Pancreas (tissue), 10 donors: ENCODE measurements around the gene C14orf180. TPM values are rescaled to one million over a fixed set of nuclear protein-coding genes. Genes with fewer than 3 reads are reported as not detected.

Experiments
- ATAC-seq, 4 donors: fragments of 200-7000 bp; cut with Tn5 transposase; one replicate each; pipeline versions ENCODE4 v1.8.0 to v1.9.1; 2020; ENCODE audit warnings: mild to moderate bottlenecking in 4 of 4, moderate library complexity in 4 of 4
- DNase-seq, 6 donors: peaks; one replicate each; pipeline ENCODE4 v3.0.0-alpha.2; 2020
- FAIRE-seq: peaks from 2 replicates; lab custom pipeline; 2012; peaks lifted over from hg19 to GRCh38; lab: Jason Lieb, UNC
- H3K27ac ChIP-seq, 4 donors: fragments of 200-600 bp; sonication (generic); 1 replicate in 3 of 4; 2 replicates in 1 of 4; pipeline versions ENCODE4 v1.5.0 to v1.8.0; 2020
- H3K27me3 ChIP-seq, 4 donors: fragments of 200-600 bp; one replicate each; pipeline ENCODE4 v1.8.0; 2021
- H3K36me3 ChIP-seq, 3 donors: fragments of 200-600 bp; sonication (generic) in 1 of 3; one replicate each; pipeline versions ENCODE4 v1.5.0 to v1.8.0; 2020 to 2021
- H3K4me1 ChIP-seq, 3 donors: fragments of 200-600 bp; one replicate each; pipeline ENCODE4 v1.8.0; 2021
- H3K4me3 ChIP-seq, 4 donors: fragments of 200-600 bp; sonication (generic) in 2 of 4; one replicate each; pipeline versions ENCODE4 v1.5.0 to v1.8.0; 2020 to 2021
- H3K9me3 ChIP-seq, 4 donors: fragments of 200-600 bp; one replicate each; pipeline ENCODE4 v1.8.0; 2021
- WGBS, 2 donors: extraction: QIAGEN DNeasy Blood & Tissue Kit; methylation state at CpG; one replicate each; pipeline ENCODE4 v1.1.7; 2013; 5-methylcytosine and 5-hydroxymethylcytosine counted together
- intact Hi-C, 3 donors: fragments of 100-400 bp; cut with DNase I; formaldehyde crosslinking; loops; one replicate each; pipeline versions ENCODE4 v1.11.1 to v1.14.2; 2022
- polyA plus RNA-seq, 2 donors: library from polyadenylated mRNA; stranded (reverse); fragments of 200-250 nt; gene quantifications; one replicate each; pipeline ENCODE4 v1.2.3, GENCODE V29; 2013
- total RNA-seq, 6 donors: library from RNA; stranded (reverse); fragmentation: NEBNext Ultra II Directional in 4 of 6; extraction: Animal tissue kit (Norgen Biotek cat#: 25700) in 4 of 6; gene quantifications; one replicate each; pipeline versions ENCODE4 v1.2.1 to v1.2.4, GENCODE V29; 2021 to 2023
- TF ChIP-seq, protein P1 (sequence below), 4 donors: fragments of 200-600 bp; sonication (generic) in 3 of 4; IDR thresholded peaks; one replicate each; pipeline versions ENCODE4 v1.5.0 to v1.8.0; 2021; ENCODE audit warnings: antibody characterized with exemption in 4 of 4
- donor health status: healthy with polysubstance abuse.
- donor health status: DM: no; HTN: no; CAD: no; lungs with moderate emphysema.
- donor health status: DM: no; HTN: no; CAD: no.
- donor health status: control.
- donor health status: control.
- donor health status: Bipolar disorder and iron deficiency.
- donor health status: DM: yes; HTN: yes; CAD: no.
- donor health status: DM: no; HTN: no; CAD: no.
- donor health status: DM: no; HTN: no; CAD: no.
- donor health status: DM: yes; HTN: yes; CAD: no.

C14orf180 gene
- total and polyA plus RNA-seq, 8 donors, result 0.09 to 1.1 (median 0.34) TPM; not detected in 2

DNA sequence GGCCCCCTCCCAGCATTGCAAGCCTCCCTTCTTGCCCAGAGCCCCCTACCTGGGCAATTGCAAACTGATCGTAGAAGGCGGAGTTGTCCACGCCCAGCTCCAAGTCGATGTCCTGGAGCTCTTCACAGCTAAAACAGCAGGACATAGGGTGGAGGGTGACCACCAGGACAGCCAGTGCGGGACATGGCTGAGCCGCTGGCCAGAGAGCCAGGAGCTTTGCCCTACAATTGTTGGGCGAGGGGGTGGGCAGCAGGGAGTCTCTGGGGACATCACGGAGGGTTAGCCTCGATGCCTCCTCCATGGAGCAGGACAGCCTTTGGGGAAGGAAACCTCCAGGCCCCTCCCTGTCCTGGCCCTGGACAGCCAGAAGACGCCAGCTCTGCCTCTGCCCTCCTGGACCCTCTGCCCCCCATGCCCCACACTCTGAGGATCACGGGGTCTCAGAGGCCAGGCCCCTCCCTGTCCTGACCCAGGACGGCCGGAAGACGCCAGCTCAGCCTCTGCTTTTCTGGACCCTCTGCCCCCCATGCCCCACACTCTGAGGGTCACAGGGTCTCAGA lies 15.6 kb downstream of the C14orf180 start:
- intact Hi-C loops, result no loop called here
- FAIRE-seq (no peak), ATAC-seq (no peak), DNase-seq (peak in 2 of 6 donors; percentile 30 to 52)
- TF ChIP-seq, protein P1, sequence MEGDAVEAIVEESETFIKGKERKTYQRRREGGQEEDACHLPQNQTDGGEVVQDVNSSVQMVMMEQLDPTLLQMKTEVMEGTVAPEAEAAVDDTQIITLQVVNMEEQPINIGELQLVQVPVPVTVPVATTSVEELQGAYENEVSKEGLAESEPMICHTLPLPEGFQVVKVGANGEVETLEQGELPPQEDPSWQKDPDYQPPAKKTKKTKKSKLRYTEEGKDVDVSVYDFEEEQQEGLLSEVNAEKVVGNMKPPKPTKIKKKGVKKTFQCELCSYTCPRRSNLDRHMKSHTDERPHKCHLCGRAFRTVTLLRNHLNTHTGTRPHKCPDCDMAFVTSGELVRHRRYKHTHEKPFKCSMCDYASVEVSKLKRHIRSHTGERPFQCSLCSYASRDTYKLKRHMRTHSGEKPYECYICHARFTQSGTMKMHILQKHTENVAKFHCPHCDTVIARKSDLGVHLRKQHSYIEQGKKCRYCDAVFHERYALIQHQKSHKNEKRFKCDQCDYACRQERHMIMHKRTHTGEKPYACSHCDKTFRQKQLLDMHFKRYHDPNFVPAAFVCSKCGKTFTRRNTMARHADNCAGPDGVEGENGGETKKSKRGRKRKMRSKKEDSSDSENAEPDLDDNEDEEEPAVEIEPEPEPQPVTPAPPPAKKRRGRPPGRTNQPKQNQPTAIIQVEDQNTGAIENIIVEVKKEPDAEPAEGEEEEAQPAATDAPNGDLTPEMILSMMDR (IDR thresholded peaks at IDR 0.05), result no peak
- WGBS, 2 donors, result 66 to 73% methylated on average over 14 of the region's 14 CpGs
- H3K9me3 ChIP-seq, result no peaks in the 10 kb centered on the region
- no peak overlapping the region for H3K4me3 ChIP-seq
- H3K27ac ChIP-seq, result no peak overlapping the region
- no peaks in the 10 kb centered on the region for H3K36me3 ChIP-seq
- no peaks in the 10 kb centered on the region for H3K27me3 ChIP-seq
- no peaks in the 10 kb centered on the region for H3K4me1 ChIP-seq

DNA sequence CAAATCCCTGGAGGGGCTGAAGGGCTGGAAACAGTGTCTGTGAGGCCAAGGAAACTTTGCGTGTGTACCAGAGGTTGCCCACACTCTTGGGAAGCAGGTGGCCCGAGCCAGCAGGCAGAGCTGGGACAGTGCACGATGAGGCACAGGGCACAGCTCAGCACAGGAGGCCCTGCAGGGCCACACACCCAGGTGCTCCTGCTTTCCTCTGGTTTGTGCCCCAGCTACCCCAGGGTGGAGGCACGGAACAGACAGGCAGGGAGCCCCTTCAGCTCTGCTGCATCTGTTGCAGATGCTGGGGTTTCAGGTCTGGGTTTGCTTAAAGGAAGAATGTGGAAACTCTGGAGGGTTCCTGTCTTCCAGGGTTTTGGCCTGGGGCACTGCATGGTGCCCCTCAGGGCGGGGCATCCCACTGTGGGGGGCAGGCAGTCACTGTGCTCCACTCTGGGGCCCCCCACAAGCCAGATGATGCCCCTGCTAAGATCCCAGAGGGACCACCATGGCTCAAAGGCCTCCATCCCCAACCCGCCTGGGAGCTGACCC lies 16.4 kb downstream of the C14orf180 start:
- DNase-seq, result peak in 1 of 6 donors; percentile 31
- intact Hi-C loops, result no loop called here
- Histone ChIP-seq H3K4me1 (no peaks in the 10 kb centered on the region), H3K27ac (no peak overlapping the region), H3K4me3 (no peak overlapping the region), H3K36me3 (no peaks in the 10 kb centered on the region), H3K9me3 (no peaks in the 10 kb centered on the region), H3K27me3 (no peaks in the 10 kb centered on the region)
- no peak for ATAC-seq
- no peak for FAIRE-seq
- TF ChIP-seq, protein P1 (IDR thresholded peaks at IDR 0.05), result no peak
- 58 to 65% methylated on average over 6 of the region's 6 CpGs for WGBS, 2 donors

DNA sequence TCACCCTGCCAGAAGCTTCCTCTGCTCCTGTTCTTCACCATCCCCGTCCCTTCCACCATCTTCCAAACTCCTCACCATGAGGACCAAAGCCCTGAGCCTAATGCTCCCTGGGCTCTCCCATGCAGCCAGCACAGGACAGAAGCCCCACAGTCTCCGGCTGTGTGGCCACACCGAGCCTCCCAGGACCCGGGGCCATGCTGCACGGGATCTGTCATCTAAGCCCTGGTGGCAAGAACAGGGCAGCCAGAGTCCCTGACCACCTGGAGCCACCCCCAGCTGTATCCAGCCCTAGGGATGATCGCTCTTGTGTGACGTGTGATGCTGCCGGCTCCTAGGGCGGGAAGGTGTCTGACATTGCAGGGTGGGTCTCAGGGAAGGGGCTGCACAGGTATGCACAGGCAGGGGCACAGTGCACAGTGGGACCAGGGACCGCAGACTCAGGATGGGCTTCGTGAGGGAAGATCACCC lies 16.9 kb downstream of the C14orf180 start:
- Histone ChIP-seq H3K4me1 (no peaks in the 10 kb centered on the region), H3K4me3 (no peak overlapping the region), H3K27me3 (no peaks in the 10 kb centered on the region), H3K27ac (no peak overlapping the region), H3K9me3 (no peaks in the 10 kb centered on the region), H3K36me3 (no peaks in the 10 kb centered on the region)
- intact Hi-C loops, result no loop called here
- DNase-seq (peak in 1 of 6 donors; percentile 49), FAIRE-seq (no peak), ATAC-seq (no peak)
- TF ChIP-seq, protein P1 (IDR thresholded peaks at IDR 0.05), result no peak
- WGBS, 2 donors, result 59 to 66% methylated on average over 11 of the region's 11 CpGs

DNA sequence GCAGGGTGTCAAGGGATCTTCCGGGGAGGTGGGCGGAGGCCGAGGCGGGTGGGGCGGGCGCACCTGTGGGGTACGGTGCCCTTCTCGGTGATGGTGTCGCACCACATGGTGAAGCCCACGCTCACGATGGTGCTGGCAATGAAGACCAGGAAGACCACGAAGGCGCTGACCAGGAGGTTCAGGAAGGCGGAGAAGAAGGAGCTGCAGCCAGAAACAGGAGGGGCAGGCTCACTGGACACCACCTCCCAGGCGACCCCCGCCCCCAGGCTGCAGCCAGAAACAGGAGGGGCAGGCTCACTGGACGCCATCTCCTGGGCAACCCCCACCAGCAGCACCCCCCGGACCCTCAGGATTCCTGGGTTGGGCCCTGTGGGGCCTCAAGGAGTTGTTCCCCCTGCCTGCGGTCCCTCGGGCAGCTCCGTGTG lies 17.4 kb downstream of the C14orf180 start:
- H3K4me3 ChIP-seq, result no peak overlapping the region
- peak in 2 of 6 donors; percentile 50 to 55 for DNase-seq
- H3K4me1 ChIP-seq, result no peaks in the 10 kb centered on the region
- no peak for FAIRE-seq
- TF ChIP-seq, protein P1 (IDR thresholded peaks at IDR 0.05), result no peak
- ATAC-seq, result no peak
- WGBS, 2 donors, result 75 to 81% methylated on average over 20 to 21 of the region's 21 CpGs
- no peak overlapping the region for H3K27ac ChIP-seq
- intact Hi-C loops, result no loop called here
- no peaks in the 10 kb centered on the region for H3K27me3 ChIP-seq
- no peaks in the 10 kb centered on the region for H3K9me3 ChIP-seq
- H3K36me3 ChIP-seq, result no peaks in the 10 kb centered on the region

DNA sequence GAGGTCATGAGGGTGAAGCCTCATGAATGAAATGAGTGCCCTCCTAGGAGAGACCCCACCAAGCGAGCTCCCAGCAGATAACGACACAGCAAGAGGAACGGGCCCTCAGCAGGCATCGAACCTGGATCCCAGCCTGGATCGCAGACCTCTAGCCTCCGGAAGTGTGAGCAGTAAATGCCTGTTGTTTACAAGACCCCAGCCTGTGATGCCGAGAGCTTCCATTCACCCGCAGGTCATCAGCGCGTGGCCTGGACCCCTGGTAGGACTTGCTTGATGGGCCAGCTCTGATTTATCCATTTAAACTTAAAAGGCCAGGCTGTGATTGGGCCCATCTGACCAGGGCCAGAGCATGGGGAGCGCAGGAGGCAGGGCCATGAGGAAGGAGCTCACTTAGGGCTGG lies 18.0 kb downstream of the C14orf180 start:
- H3K4me3 ChIP-seq, result no peak overlapping the region

More for the DNA sequence above, 18.0 kb downstream of the C14orf180 start:
- 79 to 84% methylated on average over 11 of the region's 11 CpGs for WGBS, 2 donors
- no peak for FAIRE-seq
- ATAC-seq, result no peak
- intact Hi-C loops, result no loop called here
- Histone ChIP-seq H3K4me1 (no peaks in the 10 kb centered on the region), H3K36me3 (no peaks in the 10 kb centered on the region), H3K9me3 (no peaks in the 10 kb centered on the region), H3K27ac (no peak overlapping the region), H3K27me3 (no peaks in the 10 kb centered on the region)
- peak in 2 of 6 donors; percentile 27 to 30 for DNase-seq
- TF ChIP-seq, protein P1 (IDR thresholded peaks at IDR 0.05), result no peak
